GM23338 (cell line): Measurements from ENCODE around the gene UBE2V1.

Experiments
- CREB1 ChIP-seq: fragments of 250-450 bp; sonication (Bioruptor Pico); IDR thresholded peaks from 2 replicates; pipeline ENCODE4 v1.5.0; 2020; ENCODE audit warnings: low read depth, mild to moderate bottlenecking, moderate library complexity
- CTCF ChIP-seq, 2 experiments: fragments of 200-600 bp in 1 of 2; sonication (generic) in 1 of 2; conservative IDR thresholded peaks; 2 replicates each; pipeline versions ENCODE4 v1.5.1 to v1.6.1; 2016 to 2017; ENCODE audit warnings: antibody characterized with exemption in 2 of 2, low read depth in 2 of 2, mild to moderate bottlenecking in 2 of 2, moderate library complexity in 1 of 2
- ETS1 ChIP-seq: IDR thresholded peaks from 2 replicates; pipeline ENCODE4 v1.6.1; 2016; ENCODE audit warnings: antibody characterized with exemption
- EZH2 ChIP-seq: fragments of 200-600 bp; sonication (generic); IDR thresholded peaks from one replicate; pipeline ENCODE4 v1.8.0; 2017; ENCODE audit warnings: antibody characterized with exemption, mild to moderate bottlenecking, low read depth; ENCODE audit not compliant: unreplicated experiment
- EZH2phosphoT487 ChIP-seq: fragments of 200-600 bp; sonication (generic); IDR thresholded peaks from one replicate; pipeline ENCODE4 v1.8.1; 2018; ENCODE audit warnings: antibody characterized with exemption; ENCODE audit not compliant: unreplicated experiment
- NANOG ChIP-seq: IDR thresholded peaks from 2 replicates; pipeline ENCODE4 v1.6.1; 2016; ENCODE audit warnings: antibody characterized with exemption, borderline replicate concordance
- POLR2AphosphoS5 ChIP-seq: IDR thresholded peaks from 2 replicates; pipeline ENCODE4 v1.6.1; 2016; ENCODE audit warnings: antibody characterized with exemption, low read depth
- REST ChIP-seq: IDR thresholded peaks from one replicate; pipeline ENCODE4 v1.6.1; 2018; ENCODE audit warnings: antibody characterized with exemption; ENCODE audit not compliant: unreplicated experiment
- STAT1 ChIP-seq: IDR thresholded peaks from one replicate; pipeline ENCODE4 v1.6.1; 2016; ENCODE audit warnings: antibody characterized with exemption; ENCODE audit not compliant: unreplicated experiment

GRCh38 chr20:50121858-50122271 lies 8.9 kb upstream of the UBE2V1 start:
- TF ChIP-seq CTCF (conservative IDR thresholded peaks at IDR 0.05; ENCODE audit: low read depth in 2 of 2), result no peak
- no peak for TF ChIP-seq POLR2AphosphoS5
- no peak for TF ChIP-seq EZH2
- no peak for TF ChIP-seq CREB1 (CRISPR knock-in tag)
- TF ChIP-seq EZH2phosphoT487, result no peak
- no peak for TF ChIP-seq STAT1
- no peak for TF ChIP-seq ETS1
- TF ChIP-seq NANOG, result no peak
- TF ChIP-seq REST, result no peak
